SJSA1 (cell line): ENCODE results near the gene CLMN. TPM values are rescaled to one million over a fixed set of nuclear protein-coding genes. Genes with fewer than 3 reads are reported as not detected.

Experiments used
- DNase-seq, 2 experiments: peaks; one replicate each; pipeline ENCODE4 v3.0.0-alpha.2; 2015 to 2020; ENCODE audit warnings: low spot score in 2 of 2, low read depth in 1 of 2
- H3K27ac ChIP-seq: fragments of 250-450 bp; sonication (Bioruptor Pico); 2 replicates; pipeline ENCODE4 v1.5.1; 2020; ENCODE audit warnings: mild to moderate bottlenecking, moderate library complexity
- H3K27me3 ChIP-seq: fragments of 250-450 bp; sonication (Bioruptor Pico); replicated peaks from 2 replicates; pipeline ENCODE4 v1.5.1; 2020; ENCODE audit warnings: mild to moderate bottlenecking, moderate library complexity
- H3K36me3 ChIP-seq: fragments of 250-450 bp; sonication (Bioruptor Pico); 2 replicates; pipeline ENCODE4 v1.5.1; 2020; ENCODE audit warnings: mild to moderate bottlenecking
- H3K4me1 ChIP-seq: fragments of 250-450 bp; sonication (Bioruptor Pico); replicated peaks from 2 replicates; pipeline ENCODE4 v1.6.1; 2021; ENCODE audit warnings: mild to moderate bottlenecking
- H3K4me3 ChIP-seq: fragments of 250-450 bp; sonication (Bioruptor Pico); 2 replicates; pipeline ENCODE4 v1.5.1; 2020; ENCODE audit warnings: mild to moderate bottlenecking
- H3K9me3 ChIP-seq: fragments of 250-450 bp; sonication (Bioruptor Pico); replicated peaks from 2 replicates; pipeline ENCODE4 v1.5.1; 2020; ENCODE audit warnings: mild to moderate bottlenecking
- total RNA-seq: library from RNA; depleted of rRNA; stranded (reverse); fragments of >200 nt; shearing (Covaris generic); gene quantifications from 2 replicates; pipeline ENCODE4 v1.2.3, GENCODE V29; 2014

CLMN gene
- total RNA-seq, 1 experiment from 2014 or later = 4.7 TPM

DNA sequence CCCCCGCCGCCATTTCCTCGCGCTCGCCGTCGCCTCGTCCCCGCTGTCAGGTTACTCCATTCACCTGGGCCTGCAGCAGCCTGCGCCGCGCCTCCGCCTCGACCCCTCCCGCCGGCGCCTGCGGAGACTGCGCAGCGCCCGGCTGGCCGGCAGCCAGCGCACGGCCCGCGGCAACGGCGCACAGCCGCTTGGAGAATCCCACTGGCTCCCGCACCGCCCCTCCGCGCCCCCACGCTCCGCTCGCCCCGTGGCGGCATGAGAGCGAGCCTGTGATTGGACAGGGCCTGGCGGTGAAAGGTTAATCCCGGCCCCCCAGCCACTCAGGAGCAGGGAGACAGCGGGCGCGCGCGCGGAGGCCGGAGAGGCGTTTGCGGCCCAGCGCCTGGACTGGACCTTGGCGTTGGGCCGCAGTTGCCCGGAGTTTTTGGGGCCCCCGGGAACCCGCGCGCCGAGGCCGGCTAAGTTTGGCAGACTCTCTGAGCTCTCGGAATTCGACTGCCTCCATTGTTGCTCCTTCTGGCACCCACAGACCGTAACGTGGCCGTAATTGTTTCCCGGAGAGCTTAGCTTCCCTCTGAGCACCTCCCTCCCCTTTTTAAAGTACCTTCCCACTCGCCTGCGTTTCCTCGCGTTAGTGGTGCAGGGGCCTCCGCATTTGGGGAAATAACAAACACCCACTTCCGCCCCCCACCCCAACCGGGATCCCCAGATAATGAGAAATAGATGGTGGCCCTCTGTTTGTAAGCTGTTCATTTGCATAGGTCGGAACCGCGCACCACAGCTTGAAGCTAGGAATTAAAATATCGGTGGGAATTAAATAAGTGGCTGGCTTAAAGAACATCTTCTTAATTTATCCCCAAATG is 162.2 kb downstream of the CLMN start, which contains the start of gene DICER1:
TSS of gene DICER1 (minus strand) at position 203 of the 863 bp plus-strand sequence. CDS start 24,071 bp downstream, outside the sequence.
- peak; percentile 93 to 95 for DNase-seq
- peak within 1 kb of the TSS; percentile 95 for H3K4me3 ChIP-seq
- no peaks in the 10 kb centered on the region for H3K27me3 ChIP-seq
- peaks cover 11% of the 10 kb centered on the region for H3K36me3 ChIP-seq
- H3K27ac ChIP-seq = peak within 1 kb of the TSS; percentile 86
- peaks cover 15% of the 10 kb centered on the region for H3K4me1 ChIP-seq
- no peaks in the 10 kb centered on the region for H3K9me3 ChIP-seq

DNA sequence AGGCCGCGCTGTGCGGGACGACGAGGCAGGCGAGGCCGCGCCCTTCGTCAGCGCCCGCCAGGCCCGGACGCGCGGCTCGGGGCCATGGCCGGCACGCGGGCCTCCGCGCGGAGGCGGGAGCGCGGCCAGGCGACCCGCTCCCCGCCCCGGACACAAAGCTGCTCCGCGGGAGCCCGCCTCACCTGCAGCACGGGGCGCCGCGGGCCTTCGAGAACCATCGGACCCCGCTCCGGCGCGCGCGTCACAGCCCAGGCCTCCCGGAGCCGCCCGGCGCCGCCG is 162.7 kb downstream of the CLMN start:
- H3K4me3 ChIP-seq = peak overlapping the region; percentile 95
- DNase-seq = no peak

GRCh38 chr14:95156161-95157047 is 163.3 kb downstream of the CLMN start:
- Histone ChIP-seq H3K27ac (peak overlapping the region; percentile 86), H3K36me3 (peaks cover 13% of the 10 kb centered on the region), H3K4me3 (peak overlapping the region; percentile 95), H3K9me3 (no peaks in the 10 kb centered on the region), H3K4me1 (peaks cover 15% of the 10 kb centered on the region), H3K27me3 (no peaks in the 10 kb centered on the region)
- DNase-seq = peak in 1 of 2 experiments; percentile 52

More for the DNA sequence above, 162.7 kb downstream of the CLMN start:
- H3K9me3 ChIP-seq = no peaks in the 10 kb centered on the region
- peak overlapping the region; percentile 86 for H3K27ac ChIP-seq
- H3K27me3 ChIP-seq = no peaks in the 10 kb centered on the region
- peaks cover 13% of the 10 kb centered on the region for H3K36me3 ChIP-seq
- peaks cover 15% of the 10 kb centered on the region for H3K4me1 ChIP-seq

DNA sequence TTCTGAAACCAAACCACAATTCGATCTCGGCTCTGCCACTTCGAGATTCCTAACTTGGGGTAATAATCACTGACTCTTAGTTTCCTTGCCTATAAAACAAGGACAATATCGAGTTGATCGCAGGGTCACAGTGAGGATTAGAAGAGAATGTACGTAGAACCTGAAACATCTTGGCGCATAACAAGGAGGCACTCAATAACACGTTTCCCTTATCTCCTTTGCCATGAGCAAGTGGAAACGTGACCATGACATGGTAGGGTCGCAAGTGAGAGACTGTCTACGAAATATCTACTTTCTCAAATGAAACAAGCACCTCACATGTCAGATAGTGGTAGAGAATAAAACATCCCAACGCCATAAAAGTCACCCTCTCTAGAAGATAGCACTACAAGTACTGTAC is 164.7 kb downstream of the CLMN start:
- peaks cover 15% of the 10 kb centered on the region for H3K4me1 ChIP-seq
- no peak for DNase-seq
- H3K27me3 ChIP-seq = no peaks in the 10 kb centered on the region
- H3K27ac ChIP-seq = no peak overlapping the region
- no peaks in the 10 kb centered on the region for H3K9me3 ChIP-seq
- peaks cover 13% of the 10 kb centered on the region for H3K36me3 ChIP-seq
- H3K4me3 ChIP-seq = no peak overlapping the region

GRCh38 chr14:95153866-95154265 is 165.8 kb downstream of the CLMN start:
- no peak for DNase-seq
- Histone ChIP-seq H3K4me1 (peaks cover 15% of the 10 kb centered on the region), H3K27ac (no peak overlapping the region), H3K27me3 (no peaks in the 10 kb centered on the region), H3K36me3 (peaks cover 13% of the 10 kb centered on the region), H3K4me3 (no peak overlapping the region), H3K9me3 (no peaks in the 10 kb centered on the region)

GRCh38 chr14:95151561-95151960 is 168.1 kb downstream of the CLMN start:
- peaks cover 9% of the 10 kb centered on the region; the same call in 1 of the 2 replicates for H3K4me1 ChIP-seq
- no peaks in the 10 kb centered on the region for H3K9me3 ChIP-seq
- H3K4me3 ChIP-seq = no peak overlapping the region
- peaks cover 6% of the 10 kb centered on the region; the same call in 1 of the 2 replicates for H3K36me3 ChIP-seq
- H3K27me3 ChIP-seq = no peaks in the 10 kb centered on the region
- no peak for DNase-seq
- no peak overlapping the region for H3K27ac ChIP-seq

GRCh38 chr14:95150910-95151309 is 168.8 kb downstream of the CLMN start:
- Histone ChIP-seq H3K4me3 (no peak overlapping the region), H3K9me3 (no peaks in the 10 kb centered on the region), H3K27ac (no peak overlapping the region), H3K27me3 (no peaks in the 10 kb centered on the region), H3K4me1 (peaks cover 9% of the 10 kb centered on the region; the same call in 1 of the 2 replicates), H3K36me3 (peaks cover 6% of the 10 kb centered on the region; the same call in 1 of the 2 replicates)
- no peak for DNase-seq

GRCh38 chr14:95149441-95149840 is 170.3 kb downstream of the CLMN start:
- no peak overlapping the region for H3K27ac ChIP-seq
- no peaks in the 10 kb centered on the region for H3K27me3 ChIP-seq
- DNase-seq = no peak
- no peaks in the 10 kb centered on the region; the same call in 1 of the 2 replicates for H3K4me1 ChIP-seq
- H3K4me3 ChIP-seq = no peak overlapping the region
- peaks cover 4% of the 10 kb centered on the region; the same call in 1 of the 2 replicates for H3K9me3 ChIP-seq
- H3K36me3 ChIP-seq = peaks cover 6% of the 10 kb centered on the region; the same call in 1 of the 2 replicates

GRCh38 chr14:95147597-95147996 is 172.1 kb downstream of the CLMN start:
- no peak overlapping the region for H3K4me3 ChIP-seq
- H3K27ac ChIP-seq = no peak overlapping the region

DNA sequence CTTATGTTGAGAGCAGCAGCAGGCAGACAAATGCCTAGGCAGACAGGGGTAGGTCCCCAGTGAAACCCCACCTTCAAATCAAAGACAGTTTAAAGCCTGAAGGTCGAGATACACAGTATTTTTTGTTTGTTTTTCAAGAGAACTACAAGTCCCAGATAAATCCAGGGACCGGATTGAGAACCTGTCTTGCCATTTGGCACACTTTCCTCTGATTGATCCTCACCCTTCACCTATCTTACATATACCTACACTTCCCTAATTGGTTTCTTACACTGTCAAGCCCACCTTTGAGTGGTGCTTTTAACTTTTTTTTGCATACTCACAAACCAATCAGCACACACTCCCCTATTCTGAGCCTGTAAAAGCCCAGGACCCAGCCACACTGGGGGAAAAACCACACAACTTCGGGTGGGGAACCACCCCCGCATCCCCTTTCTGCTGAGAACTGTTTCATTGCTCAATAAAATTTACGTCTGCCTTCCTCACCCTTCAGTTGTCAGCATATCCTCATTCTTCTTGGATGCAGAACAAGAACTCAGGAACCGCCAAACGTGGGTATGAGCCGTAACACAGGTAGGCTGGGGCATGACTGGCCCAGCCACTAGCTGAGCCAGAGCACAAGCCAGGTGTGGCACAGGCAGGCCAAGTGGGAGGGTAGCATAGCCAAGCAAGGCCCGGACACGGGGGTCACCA is 173.5 kb downstream of the CLMN start:
- H3K4me1 ChIP-seq = no peaks in the 10 kb centered on the region
- H3K9me3 ChIP-seq = peaks cover 4% of the 10 kb centered on the region; the same call in 1 of the 2 replicates
- H3K36me3 ChIP-seq = no peaks in the 10 kb centered on the region
- no peaks in the 10 kb centered on the region for H3K27me3 ChIP-seq
- DNase-seq = no peak
- H3K4me3 ChIP-seq = no peak overlapping the region
- H3K27ac ChIP-seq = no peak overlapping the region

More at GRCh38 chr14:95147597-95147996, 172.1 kb downstream of the CLMN start:
- Histone ChIP-seq H3K27me3 (no peaks in the 10 kb centered on the region), H3K4me1 (no peaks in the 10 kb centered on the region), H3K9me3 (peaks cover 4% of the 10 kb centered on the region; the same call in 1 of the 2 replicates), H3K36me3 (peaks cover 3% of the 10 kb centered on the region; the same call in 1 of the 2 replicates)
- DNase-seq = no peak

DNA sequence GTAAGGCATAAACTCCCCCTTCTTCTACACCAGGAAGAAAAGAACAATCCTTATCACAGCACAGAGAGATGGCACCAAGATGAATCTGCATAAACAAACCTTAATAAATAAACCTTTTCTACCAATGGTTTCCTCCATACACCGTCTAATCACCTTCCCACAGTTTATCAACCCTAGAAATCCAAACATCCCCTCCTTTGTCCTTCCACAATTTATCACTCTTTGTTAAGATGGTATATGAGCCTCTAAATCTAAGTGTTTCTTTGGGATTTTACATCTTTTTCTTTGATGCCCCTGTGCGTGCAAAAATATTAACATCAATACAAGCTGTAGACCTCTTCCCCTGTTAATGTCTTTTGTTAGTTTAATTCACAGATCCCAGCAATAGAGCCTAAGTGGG is 174.9 kb downstream of the CLMN start:
- Histone ChIP-seq H3K4me3 (no peak overlapping the region), H3K27me3 (no peaks in the 10 kb centered on the region; the same call in 1 of the 2 replicates), H3K36me3 (no peaks in the 10 kb centered on the region), H3K9me3 (peaks cover 4% of the 10 kb centered on the region; the same call in 1 of the 2 replicates), H3K27ac (no peak overlapping the region), H3K4me1 (no peaks in the 10 kb centered on the region)
- no peak for DNase-seq

- Histone ChIP-seq H3K4me3 (no peak overlapping the region), H3K9me3 (peaks cover 4% of the 10 kb centered on the region; the same call in 1 of the 2 replicates), H3K27ac (no peak overlapping the region), H3K36me3 (no peaks in the 10 kb centered on the region; the same call in 1 of the 2 replicates), H3K27me3 (no peaks in the 10 kb centered on the region; the same call in 1 of the 2 replicates), H3K4me1 (no peaks in the 10 kb centered on the region)
- DNase-seq = no peak
These were observed 175.7 kb downstream of the CLMN start for GRCh38 chr14:95143808-95144620.
